ENCODE measurements around the gene MYRF. TPM values are rescaled to one million over a fixed set of nuclear protein-coding genes. Genes with fewer than 3 reads are reported as not detected.
A peak's percentile ranks its signal among the peaks of the same experiment; 100 is the strongest.

The MYRF gene
- total RNA-seq, 1 donor from 2014 or later = 39.5 TPM

- DNase-seq (ENCODE audit: low read depth) (no peak), FAIRE-seq (no peak)
- Histone ChIP-seq H3K9ac (ENCODE audit: low read length) (no peak overlapping the region), H3K36me3 (ENCODE audit: insufficient read depth, low read length) (peaks cover 13% of the 10 kb centered on the region), H3K27ac (ENCODE audit: low read depth, low read length) (no peak overlapping the region), H3K9me3 (ENCODE audit: insufficient read depth, low read depth, low read length) (no peaks in the 10 kb centered on the region), H3K4me3 (ENCODE audit: insufficient read depth, low read depth, low read length) (no peak overlapping the region), H3K27me3 (ENCODE audit: insufficient read depth, low read length) (no peaks in the 10 kb centered on the region), H3K79me2 (ENCODE audit: insufficient read depth, low read length) (peaks cover 11% of the 10 kb centered on the region), H4K20me1 (ENCODE audit: insufficient read depth, low read length) (no peaks in the 10 kb centered on the region), H3K4me2 (ENCODE audit: low read length) (no peak overlapping the region), H2AFZ (ENCODE audit: low read depth, low read length) (no peak overlapping the region), H3K4me1 (ENCODE audit: insufficient read depth, low read length) (peaks cover 12% of the 10 kb centered on the region)
- Mint-ChIP-seq H3K4me1 (ENCODE audit: low read depth, unreplicated experiment) (peaks cover 4% of the 10 kb centered on the region), H3K36me3 (ENCODE audit: low read depth, unreplicated experiment) (peaks cover 15% of the 10 kb centered on the region), H3K4me3 (ENCODE audit: unreplicated experiment) (no peak overlapping the region), H3K9me3 (ENCODE audit: unreplicated experiment) (no peaks in the 10 kb centered on the region), H3K27me3 (ENCODE audit: low read depth, unreplicated experiment) (no peaks in the 10 kb centered on the region), H3K27ac (ENCODE audit: unreplicated experiment) (no peak overlapping the region)
- no peak for TF ChIP-seq EZH2 (IDR thresholded peaks at IDR 0.05; ENCODE audit: insufficient read depth, low read length)
- no peak for TF ChIP-seq CTCF (IDR thresholded peaks at IDR 0.05; ENCODE audit: insufficient read depth, low read depth, low read length)
These were observed 60.4 kb downstream of the MYRF start for GRCh38 chr11:61812736-61813411.

GRCh38 chr11:61814247-61814957 is 62.0 kb downstream of the MYRF start:
- Mint-ChIP-seq H3K27me3 (ENCODE audit: low read depth, unreplicated experiment) (no peaks in the 10 kb centered on the region), H3K27ac (ENCODE audit: unreplicated experiment) (peak overlapping the region; percentile 95), H3K36me3 (ENCODE audit: low read depth, unreplicated experiment) (peaks cover 12% of the 10 kb centered on the region), H3K4me1 (ENCODE audit: low read depth, unreplicated experiment) (peaks cover 4% of the 10 kb centered on the region), H3K4me3 (ENCODE audit: unreplicated experiment) (peak overlapping the region; percentile 95), H3K9me3 (ENCODE audit: unreplicated experiment) (no peaks in the 10 kb centered on the region)
- Histone ChIP-seq H3K9ac (ENCODE audit: low read length) (peak overlapping the region; percentile 90), H3K36me3 (ENCODE audit: insufficient read depth, low read length) (peaks cover 13% of the 10 kb centered on the region), H3K4me1 (ENCODE audit: insufficient read depth, low read length) (peaks cover 12% of the 10 kb centered on the region), H3K4me2 (ENCODE audit: low read length) (peak overlapping the region; percentile 90), H3K9me3 (ENCODE audit: insufficient read depth, low read depth, low read length) (no peaks in the 10 kb centered on the region), H3K79me2 (ENCODE audit: insufficient read depth, low read length) (peaks cover 11% of the 10 kb centered on the region), H3K27ac (ENCODE audit: low read depth, low read length) (peak overlapping the region; percentile 74), H3K4me3 (ENCODE audit: insufficient read depth, low read depth, low read length) (peak overlapping the region; percentile 69), H2AFZ (ENCODE audit: low read depth, low read length) (peak overlapping the region; percentile 74), H3K27me3 (ENCODE audit: insufficient read depth, low read length) (no peaks in the 10 kb centered on the region), H4K20me1 (ENCODE audit: insufficient read depth, low read length) (no peaks in the 10 kb centered on the region)
- TF ChIP-seq EZH2 (IDR thresholded peaks at IDR 0.05; ENCODE audit: insufficient read depth, low read length) (no peak), CTCF (IDR thresholded peaks at IDR 0.05; ENCODE audit: insufficient read depth, low read depth, low read length) (no peak)
- no peak for FAIRE-seq
- DNase-seq (ENCODE audit: low read depth) = peak; percentile 28
